Activated naive CD4-positive, alpha-beta T cell treated with anti-CD3 and anti-CD28 coated beads, Interleukin-2, amount 50 U/mL, for 16 hours (primary cell): ENCODE measurements around the gene NUP188.

Experiments
- DNase-seq: peaks from one replicate; pipeline ENCODE4 v3.0.0-alpha.2; 2020

The NUP188 gene

GRCh38 chr9:128913995-128914772 is 33.3 kb upstream of the NUP188 start:
- no peak for DNase-seq

GRCh38 chr9:128916204-128916603 is 31.3 kb upstream of the NUP188 start:
- DNase-seq: no peak

GRCh38 chr9:128916745-128917144 is 30.8 kb upstream of the NUP188 start:
- no peak for DNase-seq

GRCh38 chr9:128917151-128917849 is 30.2 kb upstream of the NUP188 start:
- no peak for DNase-seq

GRCh38 chr9:128918921-128919320 is 28.6 kb upstream of the NUP188 start:
- no peak for DNase-seq

GRCh38 chr9:128919402-128920089 is 28.0 kb upstream of the NUP188 start:
- DNase-seq: no peak

- DNase-seq: no peak
Measured at GRCh38 chr9:128920381-128921058, 27.0 kb upstream of the NUP188 start, which contains the start of gene PHYHD1. Gene PHYHD1 (plus strand): TSS chr9:128920982. CDS start chr9:128922324, 1,342 bp downstream.

GRCh38 chr9:128921881-128922763 is 25.4 kb upstream of the NUP188 start:
- peak; percentile 34 for DNase-seq

- DNase-seq: no peak
Measured at GRCh38 chr9:128923493-128923883, 24.0 kb upstream of the NUP188 start.

GRCh38 chr9:128927731-128928411 is 19.6 kb upstream of the NUP188 start:
- peak; percentile 48 for DNase-seq

- no peak for DNase-seq
Measured at GRCh38 chr9:128928624-128929023, 18.9 kb upstream of the NUP188 start.

- DNase-seq: no peak
Measured at GRCh38 chr9:128929560-128929959, 17.9 kb upstream of the NUP188 start.

GRCh38 chr9:128933731-128934130 is 13.8 kb upstream of the NUP188 start:
- DNase-seq: no peak

- no peak for DNase-seq
Measured at GRCh38 chr9:128936171-128936865, 11.2 kb upstream of the NUP188 start.

- no peak for DNase-seq
Measured at GRCh38 chr9:128937310-128938165, 10.0 kb upstream of the NUP188 start.

- DNase-seq: no peak
Measured at GRCh38 chr9:128940271-128940921, 7.1 kb upstream of the NUP188 start.

GRCh38 chr9:128940946-128941755 is 6.3 kb upstream of the NUP188 start:
- DNase-seq: no peak
